GM21717 (cell line): ENCODE results near the gene BCKDHA.
A peak's percentile ranks its signal among the peaks of the same experiment; 100 is the strongest.

ENCODE experiments used
- ATAC-seq: cut with Tn5 transposase; IDR thresholded peaks from one replicate; pipeline ENCODE4 v1.9.1; 2021; ENCODE audit warnings: mild to moderate bottlenecking, moderate library complexity; ENCODE audit not compliant: unreplicated experiment

BCKDHA gene

GRCh38 chr19:41397086-41398049 lies at the start of gene BCKDHA, which contains the start of gene EXOSC5:
BCKDHA (plus strand) TSS chr19:41397818; CDS start chr19:41397828, 10 bp downstream.
EXOSC5 (minus strand) TSS chr19:41397359; CDS start chr19:41397328, 31 bp downstream.
- peak; percentile 80 for ATAC-seq

GRCh38 chr19:41350735-41351338 lies 46.8 kb upstream of the BCKDHA start:
- ATAC-seq: no peak

- no peak for ATAC-seq
Observed at GRCh38 chr19:41351339-41352245, 46.0 kb upstream of the BCKDHA start.

- no peak for ATAC-seq
Observed at GRCh38 chr19:41352279-41352608, 45.4 kb upstream of the BCKDHA start.

- no peak for ATAC-seq
Observed at GRCh38 chr19:41352609-41353465, 44.8 kb upstream of the BCKDHA start.

- peak; percentile 34 for ATAC-seq
Observed at GRCh38 chr19:41353466-41354342, 43.9 kb upstream of the BCKDHA start, which contains the start of gene TGFB1. TGFB1 (minus strand) TSS chr19:41353922; CDS start chr19:41353044, 878 bp downstream.

GRCh38 chr19:41354343-41354953 lies 43.2 kb upstream of the BCKDHA start:
- peak; percentile 13 for ATAC-seq

GRCh38 chr19:41355035-41355434 lies 42.6 kb upstream of the BCKDHA start:
- ATAC-seq: no peak

- ATAC-seq: no peak
Observed at GRCh38 chr19:41355802-41356201, 41.8 kb upstream of the BCKDHA start.

- ATAC-seq: no peak
Observed at GRCh38 chr19:41356984-41357739, 40.5 kb upstream of the BCKDHA start.

- no peak for ATAC-seq
Observed at GRCh38 chr19:41357746-41358145, 39.9 kb upstream of the BCKDHA start.

GRCh38 chr19:41359741-41360140 lies 37.9 kb upstream of the BCKDHA start:
- ATAC-seq: no peak

- ATAC-seq: no peak
Observed at GRCh38 chr19:41362143-41362847, 35.3 kb upstream of the BCKDHA start.

- ATAC-seq: peak; percentile 2
Observed at GRCh38 chr19:41363371-41363752, 34.3 kb upstream of the BCKDHA start.

GRCh38 chr19:41363753-41364523 lies 33.7 kb upstream of the BCKDHA start, which contains the start of gene B9D2:
B9D2 (minus strand) TSS chr19:41364149; CDS start chr19:41363519, 630 bp downstream.
- peak; percentile 77 for ATAC-seq
